Measurements from ENCODE around the gene EXOC3L2. TPM values are rescaled to one million over a fixed set of nuclear protein-coding genes. Genes with fewer than 3 reads are reported as not detected.

EXOC3L2 gene
- polyA plus RNA-seq, 1 of the 3 experiments (the other 2 are of a cell fraction), result 0.02 TPM

GRCh38 chr19:45172173-45172572 lies 73.0 kb downstream of the EXOC3L2 start:
- Histone ChIP-seq H3K27me3 (ENCODE audit: insufficient read depth) (no peaks in the 10 kb centered on the region), H3K4me2 (no peak overlapping the region), H3K79me2 (ENCODE audit: insufficient read depth) (peaks cover 6% of the 10 kb centered on the region; the same call in 1 of the 2 replicates), H3K36me3 (replicated peaks in 1 of 2; ENCODE audit: control insufficient read depth in 1 of 2, insufficient read depth in 2 of 2, low read length in 1 of 2) (no peaks in the 10 kb centered on the region), H3K27ac (ENCODE audit: low read depth in 2 of 2, low read length in 1 of 2) (no peak overlapping the region), H3K9ac (no peak overlapping the region), H3K9me3 (no peaks in the 10 kb centered on the region), H3K4me3 (ENCODE audit: low read depth in 2 of 2, low read length in 1 of 2) (no peak overlapping the region), H3F3A (replicated peaks; ENCODE audit: insufficient read depth) (no peaks in the 10 kb centered on the region), H3K9me2 (no peaks in the 10 kb centered on the region), H2AFZ (ENCODE audit: low read depth) (no peak overlapping the region), H4K20me1 (ENCODE audit: insufficient read depth) (no peaks in the 10 kb centered on the region), H3K4me1 (ENCODE audit: control insufficient read depth in 1 of 2, insufficient read depth in 2 of 2, low read depth in 1 of 2, low read length in 1 of 2) (peaks cover 0 to 2% of the 10 kb centered on the region in 2 experiments; a peak in 1 of 4 replicates)
- 42% methylated on average over 2 of the region's 4 CpGs for WGBS (ENCODE audit: low lambda C conversion rate)
- ChIA-PET CTCF (no interaction called here), POLR2A (no interaction called here)
- DNase-seq, result no peak
- TF ChIP-seq USF2 (IDR thresholded peaks at IDR 0.05; ENCODE audit: borderline replicate concordance, low read depth, low read length) (no peak), ELF1 (IDR thresholded peaks at IDR 0.05) (no peak), YY1 (IDR thresholded peaks at IDR 0.05; ENCODE audit: low read depth) (no peak), FOXM1 (IDR thresholded peaks at IDR 0.05; ENCODE audit: low read depth) (no peak), CHD2 (IDR thresholded peaks at IDR 0.05; ENCODE audit: low read length, partially characterized antibody) (no peak), TAF1 (IDR thresholded peaks at IDR 0.05; ENCODE audit: borderline replicate concordance, low read depth, low read length) (no peak)

GRCh38 chr19:45171211-45171623 lies 74.0 kb downstream of the EXOC3L2 start:
- CTCF ChIA-PET, result interaction anchor here (0.5 kb wide), 1 partner anchor 281 kb away, joined by 3 read pairs; no protein-coding TSS in a partner anchor
- H2AFZ ChIP-seq (ENCODE audit: low read depth), result no peak overlapping the region

More at GRCh38 chr19:45171211-45171623, 74.0 kb downstream of the EXOC3L2 start:
- Histone ChIP-seq H3K27me3 (ENCODE audit: insufficient read depth) (no peaks in the 10 kb centered on the region), H3F3A (replicated peaks; ENCODE audit: insufficient read depth) (no peaks in the 10 kb centered on the region), H3K4me3 (ENCODE audit: low read depth in 2 of 2, low read length in 1 of 2) (no peak overlapping the region), H3K79me2 (ENCODE audit: insufficient read depth) (no peaks in the 10 kb centered on the region), H3K36me3 (replicated peaks in 1 of 2; ENCODE audit: control insufficient read depth in 1 of 2, insufficient read depth in 2 of 2, low read length in 1 of 2) (no peaks in the 10 kb centered on the region), H3K9me2 (no peaks in the 10 kb centered on the region), H3K9me3 (no peaks in the 10 kb centered on the region), H4K20me1 (ENCODE audit: insufficient read depth) (no peaks in the 10 kb centered on the region), H3K4me1 (ENCODE audit: control insufficient read depth in 1 of 2, insufficient read depth in 2 of 2, low read depth in 1 of 2, low read length in 1 of 2) (no peaks in the 10 kb centered on the region), H3K27ac (ENCODE audit: low read depth in 2 of 2, low read length in 1 of 2) (no peak overlapping the region), H3K9ac (no peak overlapping the region), H3K4me2 (no peak overlapping the region)
- WGBS (ENCODE audit: low lambda C conversion rate), result 70% methylated on average over 7 of the region's 7 CpGs
- TF ChIP-seq PBX3 (IDR thresholded peaks at IDR 0.05) (no peak), FOXM1 (IDR thresholded peaks at IDR 0.05; ENCODE audit: low read depth) (no peak), ZBTB33 (IDR thresholded peaks at IDR 0.05; ENCODE audit: borderline replicate concordance, low read depth) (no peak), JUND (IDR thresholded peaks at IDR 0.05) (no peak), USF1 (IDR thresholded peaks at IDR 0.05; ENCODE audit: borderline replicate concordance, low read depth) (no peak), EZH2phosphoT487 (IDR thresholded peaks at IDR 0.05; ENCODE audit: borderline replicate concordance, low read depth) (no peak), REST (IDR thresholded peaks at IDR 0.05; ENCODE audit: low read depth, low read length) (no peak), RAD21 (IDR thresholded peaks at IDR 0.05; ENCODE audit: low read length) (no peak), EP300 (IDR thresholded peaks at IDR 0.05; ENCODE audit: borderline replicate concordance in 1 of 2, low read depth in 1 of 2, low read length in 1 of 2) (no peak), POLR2AphosphoS5 (IDR thresholded peaks at IDR 0.05; ENCODE audit: low read depth, low read length) (no peak), MEF2A (IDR thresholded peaks at IDR 0.05; ENCODE audit: borderline replicate concordance, low read depth) (no peak), CHD2 (IDR thresholded peaks at IDR 0.05; ENCODE audit: low read length, partially characterized antibody) (no peak), RFX5 (IDR thresholded peaks at IDR 0.05; ENCODE audit: low read length) (no peak), MXI1 (IDR thresholded peaks at IDR 0.05; ENCODE audit: low read depth, low read length) (no peak), YY1 (IDR thresholded peaks at IDR 0.05; ENCODE audit: low read depth) (no peak)
- DNase-seq, result no peak
- POLR2A ChIA-PET, result no interaction called here
